HEK293 (cell line): Measurements from ENCODE around the gene COL15A1.

Experiments
- CTCF ChIA-PET: fragments of 350-600 bp; formaldehyde crosslinking; extraction: SDS; loops from one replicate; lab custom pipeline; 2021; ENCODE audit warnings: antibody characterized with exemption; lab: Yijun Ruan, JAX
- POLR2A ChIA-PET: fragments of 300-600 bp; formaldehyde crosslinking; extraction: SDS; loops from one replicate; lab custom pipeline; 2020; ENCODE audit warnings: antibody characterized with exemption, inconsistent platforms; lab: Yijun Ruan, JAX
- H3K27ac ChIP-seq: fragments of 200-500 bp; sonication (Bioruptor generic); 2 replicates; pipeline ENCODE4 v1.5.1; 2014; ENCODE audit warnings: low read depth, low read length, control low read depth, inconsistent platforms; ENCODE audit errors: extremely low read depth
- H3K36me3 ChIP-seq, 2 experiments: fragments of 200-500 bp in 1 of 2; sonication (Bioruptor generic) in 1 of 2; 1 replicate in 1 of 2; 2 replicates in 1 of 2; pipeline ENCODE4 v1.5.1; 2014 to 2017; ENCODE audit warnings: inconsistent platforms in 2 of 2, low read length in 2 of 2; ENCODE audit not compliant: control insufficient read depth in 2 of 2, insufficient read depth in 1 of 2
- H3K4me1 ChIP-seq: fragments of 200-500 bp; sonication (Bioruptor generic); 2 replicates; pipeline ENCODE4 v1.5.1; 2014; ENCODE audit warnings: mild to moderate bottlenecking, low read length, inconsistent platforms; ENCODE audit not compliant: control insufficient read depth, insufficient read depth
- H3K4me3 ChIP-seq: 2 replicates; pipeline ENCODE4 v1.5.1; 2011; ENCODE audit warnings: low read depth, mild to moderate bottlenecking, control low read depth, low read length, moderate library complexity
- H3K9me3 ChIP-seq: fragments of 200-500 bp; sonication (Bioruptor generic); 2 replicates; pipeline ENCODE4 v1.5.1; 2014; ENCODE audit warnings: low read depth, low read length, inconsistent platforms; ENCODE audit not compliant: control insufficient read depth, insufficient read depth
- FEZF1 ChIP-seq: fragments of 450-650 bp; formaldehyde crosslinking; IDR thresholded peaks from 2 replicates; pipeline ENCODE4 v1.5.1; 2016; ENCODE audit warnings: missing biosample characterization, missing genetic modification characterization
- GLI4 ChIP-seq: fragments of 450-650 bp; formaldehyde crosslinking; IDR thresholded peaks from 2 replicates; pipeline ENCODE4 v1.5.1; 2016; ENCODE audit warnings: missing biosample characterization, missing genetic modification characterization
- HOXD13 ChIP-seq: sonication (generic); formaldehyde crosslinking; IDR thresholded peaks from 2 replicates; pipeline ENCODE4 v1.8.0; 2022; ENCODE audit warnings: missing genetic modification reagents, borderline replicate concordance
- KLF9 ChIP-seq: fragments of 450-650 bp; formaldehyde crosslinking; IDR thresholded peaks from 2 replicates; pipeline ENCODE4 v1.5.1; 2016; ENCODE audit warnings: missing biosample characterization, missing genetic modification characterization, low read depth
- SP3 ChIP-seq: fragments of 450-650 bp; formaldehyde crosslinking; IDR thresholded peaks from 2 replicates; pipeline ENCODE4 v1.5.1; 2016; ENCODE audit warnings: missing biosample characterization, missing genetic modification characterization
- ZNF132 ChIP-seq: fragments of 450-650 bp; formaldehyde crosslinking; IDR thresholded peaks from 2 replicates; pipeline ENCODE4 v1.5.1; 2017; ENCODE audit warnings: missing biosample characterization, missing genetic modification characterization, borderline replicate concordance
- ZNF133 ChIP-seq: fragments of 450-650 bp; formaldehyde crosslinking; IDR thresholded peaks from 2 replicates; pipeline ENCODE4 v1.5.1; 2016; ENCODE audit warnings: missing biosample characterization, missing genetic modification characterization
- ZNF239 ChIP-seq: fragments of 450-650 bp; formaldehyde crosslinking; IDR thresholded peaks from 2 replicates; pipeline ENCODE4 v1.5.1; 2016; ENCODE audit warnings: missing biosample characterization, missing genetic modification characterization
- ZNF311 ChIP-seq: fragments of 450-650 bp; formaldehyde crosslinking; IDR thresholded peaks from 2 replicates; pipeline ENCODE4 v1.5.1; 2017; ENCODE audit warnings: missing biosample characterization, missing genetic modification characterization, borderline replicate concordance
- ZNF324 ChIP-seq: fragments of 450-650 bp; formaldehyde crosslinking; IDR thresholded peaks from 2 replicates; pipeline ENCODE4 v1.5.1; 2016; ENCODE audit warnings: missing biosample characterization, missing genetic modification characterization
- ZNF335 ChIP-seq: fragments of 450-650 bp; formaldehyde crosslinking; conservative IDR thresholded peaks from 2 replicates; pipeline ENCODE4 v1.5.1; 2016; ENCODE audit warnings: missing biosample characterization, missing genetic modification characterization
- ZNF423 ChIP-seq: fragments of 450-650 bp; formaldehyde crosslinking; IDR thresholded peaks from 2 replicates; pipeline ENCODE4 v1.5.1; 2016; ENCODE audit warnings: missing biosample characterization, missing genetic modification characterization
- ZNF513 ChIP-seq: fragments of 450-650 bp; IDR thresholded peaks from 2 replicates; pipeline ENCODE4 v1.5.1; 2018; ENCODE audit warnings: missing biosample characterization, missing genetic modification characterization
- ZNF521 ChIP-seq: fragments of 450-650 bp; formaldehyde crosslinking; IDR thresholded peaks from 2 replicates; pipeline ENCODE4 v1.5.1; 2017; ENCODE audit warnings: missing biosample characterization, mild to moderate bottlenecking, missing genetic modification characterization
- ZNF621 ChIP-seq: fragments of 450-650 bp; formaldehyde crosslinking; IDR thresholded peaks from 2 replicates; pipeline ENCODE4 v1.5.1; 2017; ENCODE audit warnings: missing biosample characterization, missing genetic modification characterization
- ZNF645 ChIP-seq: fragments of 450-650 bp; formaldehyde crosslinking; IDR thresholded peaks from 2 replicates; pipeline ENCODE4; 2016; ENCODE audit warnings: missing biosample characterization, missing genetic modification characterization
- ZNF707 ChIP-seq: fragments of 450-650 bp; formaldehyde crosslinking; IDR thresholded peaks from 2 replicates; pipeline ENCODE4 v1.5.1; 2016; ENCODE audit warnings: missing biosample characterization, missing genetic modification characterization
- TF ChIP-seq, protein P1 (sequence below): fragments of 450-650 bp; formaldehyde crosslinking; IDR thresholded peaks from 2 replicates; pipeline ENCODE4 v1.5.1; 2017; ENCODE audit warnings: missing biosample characterization, mild to moderate bottlenecking, missing genetic modification characterization, moderate library complexity
- TF ChIP-seq, protein P2 (sequence below): fragments of 450-650 bp; formaldehyde crosslinking; IDR thresholded peaks from 2 replicates; pipeline ENCODE4 v1.5.1; 2016; ENCODE audit warnings: missing biosample characterization, missing genetic modification characterization
- TF ChIP-seq, protein P3 (sequence below): fragments of 450-650 bp; formaldehyde crosslinking; conservative IDR thresholded peaks from 2 replicates; pipeline ENCODE4 v1.5.1; 2016; ENCODE audit warnings: low read depth, missing biosample characterization, missing genetic modification characterization

The COL15A1 gene

DNA sequence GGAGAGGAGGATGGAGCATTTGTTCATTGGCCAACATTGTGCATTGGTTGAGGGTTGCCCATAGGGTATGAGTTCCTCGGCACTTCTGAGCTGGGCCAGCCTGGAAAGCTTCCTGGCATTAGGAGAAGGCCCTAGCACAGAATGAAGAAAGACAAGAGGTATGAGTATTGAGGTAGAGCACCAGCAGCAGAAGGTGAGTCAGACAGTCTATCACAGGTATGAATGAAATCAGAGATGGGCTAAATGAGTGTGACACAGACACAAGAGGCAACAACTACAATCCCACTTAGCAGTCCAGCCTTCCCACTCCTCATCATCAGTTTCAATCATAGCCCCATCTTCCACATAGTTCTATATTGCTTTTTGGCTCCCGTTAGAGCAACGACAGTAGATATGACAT, 135.8 kb downstream of the COL15A1 start:
- TF ChIP-seq ZNF621 (tag by site-specific recombination), result no peak
- TF ChIP-seq, protein P1, sequence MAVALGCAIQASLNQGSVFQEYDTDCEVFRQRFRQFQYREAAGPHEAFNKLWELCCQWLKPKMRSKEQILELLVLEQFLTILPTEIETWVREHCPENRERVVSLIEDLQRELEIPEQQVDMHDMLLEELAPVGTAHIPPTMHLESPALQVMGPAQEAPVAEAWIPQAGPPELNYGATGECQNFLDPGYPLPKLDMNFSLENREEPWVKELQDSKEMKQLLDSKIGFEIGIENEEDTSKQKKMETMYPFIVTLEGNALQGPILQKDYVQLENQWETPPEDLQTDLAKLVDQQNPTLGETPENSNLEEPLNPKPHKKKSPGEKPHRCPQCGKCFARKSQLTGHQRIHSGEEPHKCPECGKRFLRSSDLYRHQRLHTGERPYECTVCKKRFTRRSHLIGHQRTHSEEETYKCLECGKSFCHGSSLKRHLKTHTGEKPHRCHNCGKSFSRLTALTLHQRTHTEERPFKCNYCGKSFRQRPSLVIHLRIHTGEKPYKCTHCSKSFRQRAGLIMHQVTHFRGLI (tag by site-specific recombination), result no peak
- no peak for TF ChIP-seq ZNF239 (tag by site-specific recombination)
- no peak for TF ChIP-seq FEZF1 (tag by site-specific recombination)
- TF ChIP-seq ZNF513, result no peak
- TF ChIP-seq ZNF645 (tag by site-specific recombination), result no peak
- no peak for TF ChIP-seq ZNF335
- no peak for TF ChIP-seq ZNF324
- TF ChIP-seq, protein P2, sequence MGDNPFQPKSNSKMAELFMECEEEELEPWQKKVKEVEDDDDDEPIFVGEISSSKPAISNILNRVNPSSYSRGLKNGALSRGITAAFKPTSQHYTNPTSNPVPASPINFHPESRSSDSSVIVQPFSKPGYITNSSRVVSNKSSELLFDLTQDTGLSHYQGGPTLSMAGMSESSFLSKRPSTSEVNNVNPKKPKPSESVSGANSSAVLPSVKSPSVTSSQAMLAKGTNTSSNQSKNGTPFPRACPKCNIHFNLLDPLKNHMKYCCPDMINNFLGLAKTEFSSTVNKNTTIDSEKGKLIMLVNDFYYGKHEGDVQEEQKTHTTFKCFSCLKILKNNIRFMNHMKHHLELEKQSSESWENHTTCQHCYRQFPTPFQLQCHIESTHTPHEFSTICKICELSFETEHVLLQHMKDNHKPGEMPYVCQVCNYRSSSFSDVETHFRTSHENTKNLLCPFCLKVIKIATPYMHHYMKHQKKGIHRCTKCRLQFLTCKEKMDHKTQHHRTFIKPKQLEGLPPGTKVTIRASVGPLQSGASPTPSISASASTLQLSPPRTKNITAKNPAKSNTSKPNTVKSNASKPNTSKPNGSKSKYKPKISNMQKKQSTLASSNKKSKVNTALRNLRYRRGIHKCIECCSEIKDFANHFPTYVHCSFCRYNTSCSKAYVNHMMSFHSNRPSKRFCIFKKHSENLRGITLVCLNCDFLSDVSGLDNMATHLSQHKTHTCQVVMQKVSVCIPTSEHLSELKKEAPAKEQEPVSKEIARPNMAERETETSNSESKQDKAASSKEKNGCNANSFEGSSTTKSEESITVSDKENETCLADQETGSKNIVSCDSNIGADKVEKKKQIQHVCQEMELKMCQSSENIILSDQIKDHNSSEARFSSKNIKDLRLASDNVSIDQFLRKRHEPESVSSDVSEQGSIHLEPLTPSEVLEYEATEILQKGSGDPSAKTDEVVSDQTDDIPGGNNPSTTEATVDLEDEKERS, result no peak
- no peak for TF ChIP-seq ZNF521
- no peak for TF ChIP-seq HOXD13 (CRISPR knock-in tag)
- no peak for TF ChIP-seq ZNF132 (tag by site-specific recombination)
- TF ChIP-seq ZNF133 (tag by site-specific recombination), result no peak
- TF ChIP-seq ZNF311 (tag by site-specific recombination), result no peak
- no peak for TF ChIP-seq ZNF707 (tag by site-specific recombination)
- TF ChIP-seq SP3 (tag by site-specific recombination), result no peak
- TF ChIP-seq, protein P3, sequence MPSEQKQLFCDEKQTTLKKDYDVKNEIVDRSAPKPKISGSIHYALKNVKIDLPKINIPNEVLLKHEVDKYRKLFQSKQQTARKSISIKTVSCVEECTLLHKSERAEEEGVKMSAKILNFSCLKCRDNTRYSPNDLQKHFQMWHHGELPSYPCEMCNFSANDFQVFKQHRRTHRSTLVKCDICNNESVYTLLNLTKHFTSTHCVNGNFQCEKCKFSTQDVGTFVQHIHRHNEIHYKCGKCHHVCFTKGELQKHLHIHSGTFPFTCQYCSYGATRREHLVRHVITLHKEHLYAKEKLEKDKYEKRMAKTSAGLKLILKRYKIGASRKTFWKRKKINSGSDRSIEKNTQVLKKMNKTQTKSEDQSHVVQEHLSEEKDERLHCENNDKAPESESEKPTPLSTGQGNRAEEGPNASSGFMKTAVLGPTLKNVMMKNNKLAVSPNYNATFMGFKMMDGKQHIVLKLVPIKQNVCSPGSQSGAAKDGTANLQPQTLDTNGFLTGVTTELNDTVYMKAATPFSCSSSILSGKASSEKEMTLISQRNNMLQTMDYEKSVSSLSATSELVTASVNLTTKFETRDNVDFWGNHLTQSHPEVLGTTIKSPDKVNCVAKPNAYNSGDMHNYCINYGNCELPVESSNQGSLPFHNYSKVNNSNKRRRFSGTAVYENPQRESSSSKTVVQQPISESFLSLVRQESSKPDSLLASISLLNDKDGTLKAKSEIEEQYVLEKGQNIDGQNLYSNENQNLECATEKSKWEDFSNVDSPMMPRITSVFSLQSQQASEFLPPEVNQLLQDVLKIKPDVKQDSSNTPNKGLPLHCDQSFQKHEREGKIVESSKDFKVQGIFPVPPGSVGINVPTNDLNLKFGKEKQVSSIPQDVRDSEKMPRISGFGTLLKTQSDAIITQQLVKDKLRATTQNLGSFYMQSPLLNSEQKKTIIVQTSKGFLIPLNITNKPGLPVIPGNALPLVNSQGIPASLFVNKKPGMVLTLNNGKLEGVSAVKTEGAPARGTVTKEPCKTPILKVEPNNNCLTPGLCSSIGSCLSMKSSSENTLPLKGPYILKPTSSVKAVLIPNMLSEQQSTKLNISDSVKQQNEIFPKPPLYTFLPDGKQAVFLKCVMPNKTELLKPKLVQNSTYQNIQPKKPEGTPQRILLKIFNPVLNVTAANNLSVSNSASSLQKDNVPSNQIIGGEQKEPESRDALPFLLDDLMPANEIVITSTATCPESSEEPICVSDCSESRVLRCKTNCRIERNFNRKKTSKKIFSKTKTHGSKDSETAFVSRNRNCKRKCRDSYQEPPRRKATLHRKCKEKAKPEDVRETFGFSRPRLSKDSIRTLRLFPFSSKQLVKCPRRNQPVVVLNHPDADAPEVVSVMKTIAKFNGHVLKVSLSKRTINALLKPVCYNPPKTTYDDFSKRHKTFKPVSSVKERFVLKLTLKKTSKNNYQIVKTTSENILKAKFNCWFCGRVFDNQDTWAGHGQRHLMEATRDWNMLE (tag by site-specific recombination), result no peak
- no peak for TF ChIP-seq KLF9 (tag by site-specific recombination)
- TF ChIP-seq ZNF423 (tag by site-specific recombination), result no peak
- no peak for TF ChIP-seq GLI4 (tag by site-specific recombination)
- Histone ChIP-seq H3K9me3 (no peaks in the 10 kb centered on the region), H3K4me3 (no peak overlapping the region), H3K27ac (no peak overlapping the region), H3K36me3 (no peaks in the 10 kb centered on the region), H3K4me1 (no peaks in the 10 kb centered on the region)
- ChIA-PET CTCF (interaction anchor here (1.5 kb wide), 1 partner anchor 61 kb away, joined by 3 read pairs; no protein-coding TSS in a partner anchor), POLR2A (no interaction called here)
